ENCODE results near the gene IKBIP.
"Not testable (repeated sequence)": the region's sequence is repeated elsewhere in the genome, so short reads cannot be mapped to it uniquely, and the experiment has no call there.

IKBIP gene

DNA sequence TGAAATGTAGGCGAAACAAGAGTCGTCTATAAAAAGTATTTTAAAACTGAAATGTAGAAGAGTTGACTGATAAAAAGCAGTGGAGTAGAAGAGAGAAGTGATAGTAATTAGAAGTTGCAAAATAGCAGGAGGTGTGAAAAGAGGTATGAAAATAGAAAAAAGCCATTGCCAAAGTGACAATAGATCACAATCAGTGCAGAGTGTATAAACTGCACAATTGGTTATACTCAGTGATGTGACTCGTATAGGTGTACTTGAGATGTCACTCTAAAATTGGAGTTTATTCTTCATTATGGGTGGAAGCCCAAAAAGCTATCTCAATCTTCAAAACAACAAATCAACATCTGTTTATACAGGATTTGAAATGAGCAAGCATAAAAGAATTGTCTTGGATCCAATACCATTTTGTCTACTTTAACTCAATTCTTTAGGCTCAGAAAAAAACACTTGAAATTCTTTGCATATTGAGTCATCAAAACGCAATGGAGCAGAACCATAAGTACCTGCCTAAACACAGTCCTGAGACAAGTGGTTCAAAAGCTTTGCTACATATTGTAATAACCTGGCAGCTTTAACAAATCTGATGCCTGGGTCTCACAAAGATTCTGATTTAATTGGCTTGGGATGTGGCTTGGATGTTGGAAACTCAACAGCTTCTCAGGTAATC, 8.8 kb downstream of the IKBIP start:
- peak; percentile 92 for DNase-seq

DNA sequence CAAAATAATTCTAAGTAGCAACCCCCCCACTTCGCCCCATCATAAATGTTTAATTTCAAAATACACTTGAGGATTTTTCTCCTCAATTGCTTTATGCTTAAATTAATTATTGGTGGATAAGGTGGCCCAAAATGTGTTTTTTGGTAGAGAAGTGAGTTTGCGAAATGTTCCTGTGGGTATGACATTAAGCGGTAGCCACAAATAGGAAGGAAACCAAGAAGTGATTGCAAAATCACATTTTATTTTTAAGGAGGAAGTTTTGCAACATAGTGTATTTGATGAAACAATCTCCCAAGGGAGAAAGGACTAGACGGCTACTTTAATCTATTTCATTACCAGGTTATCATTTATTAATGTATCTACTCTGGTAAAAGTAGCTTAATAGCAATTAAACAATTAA, 25.6 kb downstream of the IKBIP start:
- no peak for DNase-seq

DNA sequence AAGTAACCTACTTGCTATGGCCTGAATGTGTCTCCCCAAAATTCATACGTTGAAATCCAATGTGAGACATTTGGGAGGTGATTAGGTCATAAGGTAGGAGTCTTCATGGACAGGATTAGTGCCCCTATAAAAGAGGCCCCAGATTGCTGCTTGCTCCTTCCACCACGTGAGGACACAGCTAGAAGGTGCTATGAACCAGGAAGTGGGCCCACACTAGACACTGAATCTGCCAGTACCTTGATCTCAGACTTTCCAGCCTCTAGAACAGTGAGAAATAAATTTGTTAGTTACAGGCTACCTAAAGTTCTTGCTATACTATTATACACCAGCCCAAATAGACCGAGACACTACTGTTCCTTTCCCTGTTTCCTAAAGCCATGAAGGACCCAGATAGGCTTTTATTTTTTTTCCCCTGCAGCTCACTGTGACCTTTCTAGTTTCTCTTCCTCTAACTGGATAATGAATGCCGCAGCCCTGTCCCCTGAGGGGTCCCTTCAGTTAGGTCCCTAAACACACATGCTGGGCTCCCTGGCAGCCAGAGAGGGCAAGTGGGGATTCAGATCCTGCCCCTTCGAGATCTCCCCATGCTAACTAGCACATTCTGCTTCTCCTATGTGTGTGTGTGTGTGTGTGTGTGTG, 31.8 kb downstream of the IKBIP start:
- DNase-seq, result no peak

GRCh38 chr12:98610596-98610995, 34.0 kb downstream of the IKBIP start:
- no peak for DNase-seq

DNA sequence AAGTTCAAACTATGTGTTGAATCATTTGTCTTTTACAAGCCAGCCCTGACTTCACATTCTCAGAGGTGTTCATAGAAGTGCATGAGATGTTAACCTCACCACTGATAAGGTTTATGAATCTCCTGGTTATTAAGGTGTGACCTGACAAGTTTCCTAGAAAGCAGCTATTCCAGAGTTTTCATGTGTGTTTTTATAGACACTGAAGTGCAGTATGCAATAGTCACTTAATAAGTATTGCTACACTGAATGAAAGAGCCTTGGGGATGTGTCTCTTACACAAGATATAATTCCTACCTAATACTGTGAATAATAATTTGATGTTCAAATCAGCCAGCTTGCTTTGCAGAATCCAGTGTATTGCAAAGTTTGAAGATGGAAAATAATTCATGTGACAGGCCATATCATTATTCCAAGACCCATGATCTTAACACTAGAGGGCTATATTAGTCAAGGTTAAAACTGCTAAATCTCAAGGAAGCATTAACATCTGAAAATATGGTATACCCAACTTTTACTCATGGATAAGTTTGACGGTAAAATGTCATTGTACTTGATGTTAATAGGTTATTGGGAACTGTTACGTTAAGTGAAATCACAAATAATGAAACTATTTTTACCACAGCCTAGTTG, 38.1 kb downstream of the IKBIP start:
- no peak for DNase-seq

GRCh38 chr12:98601924-98602323, 42.7 kb downstream of the IKBIP start:
- no peak for DNase-seq

DNA sequence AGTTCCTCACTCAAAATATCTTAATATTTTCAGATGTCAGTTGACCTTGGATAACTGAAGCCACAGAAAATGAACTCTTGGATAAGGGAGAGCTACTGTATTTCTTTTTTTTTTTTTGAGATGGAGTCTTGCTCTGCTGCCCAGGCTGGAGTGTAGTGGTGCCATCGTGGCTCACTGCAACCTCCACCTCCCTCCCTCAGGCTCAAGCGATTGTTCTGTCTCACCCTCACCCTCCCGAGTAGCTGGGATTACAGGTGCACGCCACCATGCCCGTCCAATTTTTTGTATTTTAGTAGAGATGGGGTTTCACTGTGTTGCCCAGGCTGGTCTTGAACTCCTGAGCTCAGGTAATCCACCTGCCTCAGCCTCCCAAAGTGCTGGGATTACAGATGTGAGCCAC, 47.3 kb downstream of the IKBIP start:
- DNase-seq, result not testable (repeated sequence)

- DNase-seq, result no peak
Observed at GRCh38 chr12:98595243-98595988, 49.2 kb downstream of the IKBIP start.

DNA sequence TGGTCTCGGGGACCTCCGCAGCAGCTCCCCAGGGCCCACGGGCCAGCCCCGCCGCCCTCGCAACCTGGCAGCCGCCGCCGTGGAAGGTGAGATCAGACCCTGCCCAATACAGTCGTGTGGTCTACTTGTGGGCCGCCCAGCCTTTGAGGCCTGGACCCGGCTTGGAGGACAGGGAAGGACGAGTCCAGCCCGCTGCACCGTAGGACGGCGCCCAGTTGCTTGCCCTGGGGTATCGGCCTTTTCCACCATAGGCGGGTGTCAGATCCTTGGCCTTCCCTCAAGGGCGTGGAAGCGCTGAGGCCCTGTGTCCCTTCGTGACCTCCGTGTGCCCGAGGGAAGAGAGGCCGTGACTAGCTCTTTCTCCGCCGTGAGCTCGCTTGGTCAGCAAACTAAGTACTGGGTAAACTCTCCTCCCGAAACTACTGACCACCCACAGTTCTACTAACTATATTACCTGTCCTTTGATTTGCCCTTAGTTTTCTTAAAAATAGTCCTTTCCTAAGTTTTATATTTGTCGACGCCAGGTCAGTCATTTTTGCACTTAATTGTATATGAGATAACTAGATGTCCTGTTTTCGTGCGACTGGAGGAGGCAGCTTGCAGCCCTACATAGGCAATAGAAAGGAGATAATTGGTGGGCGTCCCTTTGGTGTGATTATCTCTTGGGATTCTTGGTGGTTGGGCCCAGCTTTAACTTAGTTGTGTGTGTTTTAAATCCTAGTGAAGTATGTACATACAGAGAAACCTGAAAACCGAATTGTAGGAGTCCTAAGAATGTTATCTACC, 50.3 kb downstream of the IKBIP start:
- DNase-seq, result no peak

GRCh38 chr12:98593351-98594049, 51.1 kb downstream of the IKBIP start, which contains the start of gene SLC25A3:
Gene SLC25A3 (plus strand): TSS chr12:98593686. CDS start chr12:98593979, 293 bp downstream.
- peak; percentile 87 for DNase-seq

DNA sequence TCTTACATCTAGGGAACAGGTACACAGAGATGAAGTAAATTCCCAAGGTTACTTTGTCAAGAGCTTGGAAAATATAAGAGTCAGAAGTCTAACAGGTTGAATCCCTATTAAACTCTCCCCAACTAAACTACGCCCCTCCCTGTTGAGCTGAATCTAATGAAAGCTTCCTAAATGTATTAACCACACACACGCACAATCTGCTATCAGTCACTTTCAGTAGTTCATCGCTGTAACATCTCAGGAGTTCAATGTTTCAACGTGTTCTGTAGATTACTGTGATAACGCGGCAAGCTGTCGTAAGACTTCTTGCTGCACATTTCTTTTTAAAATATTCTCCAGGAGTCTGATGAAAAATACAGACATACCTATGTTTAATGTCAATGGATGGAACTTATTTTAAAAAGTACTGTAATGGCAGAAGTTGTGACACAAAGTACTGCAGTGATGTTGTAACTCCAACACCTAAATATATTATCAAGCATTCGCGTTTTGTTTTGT, 51.7 kb downstream of the IKBIP start:
- no peak for DNase-seq

DNA sequence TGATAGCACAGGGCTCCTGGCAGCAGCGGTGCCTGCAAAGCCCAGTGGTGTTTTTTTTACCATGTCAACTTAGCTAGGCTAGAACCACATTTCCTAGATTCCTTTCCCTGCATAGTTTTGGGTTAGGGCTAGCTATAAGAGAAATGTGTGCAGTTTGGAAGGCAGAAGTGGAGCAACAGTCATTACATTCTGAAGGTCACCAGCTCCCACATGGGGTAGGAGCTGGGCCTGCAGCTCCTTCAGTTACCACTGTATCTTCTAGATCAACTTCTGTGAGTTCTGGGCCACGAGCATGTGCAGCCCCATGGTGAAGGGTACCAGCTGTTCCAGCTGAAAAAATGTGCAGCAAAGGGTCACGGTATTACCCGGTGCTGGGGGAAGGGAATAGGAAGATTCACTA, 53.4 kb downstream of the IKBIP start:
- DNase-seq, result no peak

DNA sequence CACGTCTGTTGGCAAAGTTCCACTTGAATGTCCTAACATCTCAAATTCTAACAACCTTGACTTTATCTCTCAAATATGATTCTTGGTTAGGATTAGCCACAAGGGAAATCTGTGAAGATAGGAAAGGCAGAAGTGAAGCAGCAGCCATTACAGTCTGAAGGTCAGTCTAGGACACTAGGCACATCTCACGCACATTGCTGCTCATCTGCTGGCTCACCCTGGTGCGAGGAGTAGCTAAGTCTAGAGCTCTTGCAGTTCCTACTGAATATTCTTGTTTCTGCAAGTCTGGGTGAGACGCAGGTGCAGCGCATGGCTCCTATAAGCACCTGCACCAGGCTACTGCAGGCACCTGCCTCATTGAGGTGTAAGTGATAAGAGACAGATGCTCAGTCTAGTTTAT, 57.5 kb downstream of the IKBIP start:
- peak; percentile 94 for DNase-seq

DNA sequence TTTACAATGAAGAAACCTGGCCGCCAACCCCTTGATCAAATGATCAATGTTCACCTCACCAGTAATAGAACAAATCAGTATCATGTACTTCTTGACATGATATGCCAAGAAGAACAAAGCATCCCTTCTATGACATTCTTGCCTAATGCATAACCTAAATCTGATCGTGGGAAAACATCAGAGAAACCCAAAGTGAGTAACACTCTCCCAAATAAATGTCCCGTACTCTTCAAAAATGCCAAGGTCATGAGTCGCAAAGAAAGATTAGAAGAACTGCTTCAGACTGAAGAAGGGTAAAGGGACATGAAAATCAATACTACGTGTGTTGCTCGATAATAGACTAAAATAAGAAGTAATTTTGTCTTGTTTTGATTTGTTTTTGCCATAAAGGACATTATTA, 62.5 kb downstream of the IKBIP start:
- DNase-seq, result no peak

GRCh38 chr12:98581101-98581500, 63.5 kb downstream of the IKBIP start:
- DNase-seq, result no peak

DNA sequence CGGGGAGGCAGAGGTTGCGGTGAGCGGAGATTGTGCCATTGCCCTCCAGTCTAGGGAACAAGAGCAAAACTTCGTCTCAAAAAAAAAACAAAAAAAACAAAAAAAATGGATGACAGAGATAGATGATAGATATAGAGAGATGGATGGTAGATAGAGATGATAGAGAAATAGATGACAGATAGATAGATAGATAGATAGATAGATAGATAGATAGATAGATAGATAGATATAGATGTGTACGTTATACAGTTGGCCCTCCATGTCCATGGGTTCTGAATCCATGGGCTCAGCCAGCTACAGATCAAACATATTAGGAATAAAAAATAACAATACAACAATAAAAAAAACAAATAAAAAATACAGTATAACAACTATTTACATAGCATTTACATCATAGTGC, 63.9 kb downstream of the IKBIP start:
- no peak for DNase-seq

DNA sequence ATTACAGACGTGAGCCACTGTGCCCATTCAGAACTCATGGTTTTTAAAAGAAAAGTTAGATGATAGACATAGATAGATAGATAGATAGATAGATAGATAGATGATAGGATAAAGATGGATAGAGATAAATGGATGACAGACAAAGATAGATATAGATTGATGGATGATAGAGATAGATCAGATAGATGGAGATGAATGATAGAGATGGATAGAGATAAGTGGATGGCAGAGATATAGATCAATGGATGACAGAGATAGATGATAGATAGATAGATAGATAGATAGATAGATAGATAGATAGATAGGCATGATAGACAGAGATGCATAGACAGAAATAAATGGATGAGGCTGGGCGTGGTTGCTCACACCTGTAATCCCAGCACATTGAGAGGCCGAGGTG, 64.8 kb downstream of the IKBIP start:
- DNase-seq, result no peak

- DNase-seq, result no peak
Observed at GRCh38 chr12:98579347-98579746, 65.2 kb downstream of the IKBIP start.

- DNase-seq, result no peak
Observed at GRCh38 chr12:98578821-98579220, 65.8 kb downstream of the IKBIP start.

DNA sequence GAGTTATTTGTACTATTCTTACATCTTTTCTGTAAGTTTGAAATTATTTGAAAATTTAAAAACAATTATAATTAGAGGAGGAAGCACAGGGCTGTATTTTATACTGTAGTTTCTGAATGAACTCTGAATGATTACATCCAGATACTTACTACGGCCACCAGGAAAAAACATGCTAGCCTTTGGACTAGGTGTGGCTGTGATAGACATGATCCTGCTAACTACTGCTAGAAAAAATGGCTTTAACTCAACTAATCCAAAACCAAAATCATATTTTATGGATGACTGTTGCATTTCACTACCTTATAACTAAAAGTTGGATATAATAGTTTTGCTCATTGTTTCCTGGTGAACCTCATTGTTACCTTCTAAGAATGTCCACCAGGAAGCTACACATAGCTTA, 66.2 kb downstream of the IKBIP start:
- no peak for DNase-seq

GRCh38 chr12:98576795-98577194, 67.8 kb downstream of the IKBIP start:
- DNase-seq, result not testable (repeated sequence)

- DNase-seq, result no peak
Observed at GRCh38 chr12:98575013-98575412, 69.6 kb downstream of the IKBIP start.

All from NCI-H187 treated with DMSO at 0.1 percent for 48 hours (cell line).